Measurements from ENCODE around the gene CD226.
"Not testable (repeated sequence)": the region's sequence is repeated elsewhere in the genome, so short reads cannot be mapped to it uniquely, and the experiment has no call there.

CD226 gene

GRCh38 chr18:69947361-69948133, at the start of gene CD226:
Gene CD226 (minus strand): TSS chr18:69947873. CDS start chr18:69947406, 467 bp downstream.
- no peak for DNase-seq (ENCODE audit: low spot score)

GRCh38 chr18:69996951-69997798, 49.5 kb upstream of the CD226 start:
- no peak for DNase-seq (ENCODE audit: low spot score)

- no peak for DNase-seq (ENCODE audit: low spot score)
Measured at GRCh38 chr18:69996417-69996816, 48.7 kb upstream of the CD226 start.

- DNase-seq (ENCODE audit: low spot score) = no peak
Measured at GRCh38 chr18:69995774-69996173, 48.1 kb upstream of the CD226 start.

GRCh38 chr18:69992776-69993175, 45.1 kb upstream of the CD226 start:
- DNase-seq (ENCODE audit: low spot score) = no peak

- no peak for DNase-seq (ENCODE audit: low spot score)
Measured at GRCh38 chr18:69987870-69988269, 40.2 kb upstream of the CD226 start.

GRCh38 chr18:69985239-69985638, 37.6 kb upstream of the CD226 start:
- DNase-seq (ENCODE audit: low spot score) = no peak

GRCh38 chr18:69982417-69982816, 34.7 kb upstream of the CD226 start:
- DNase-seq (ENCODE audit: low spot score) = no peak

GRCh38 chr18:69981948-69982347, 34.3 kb upstream of the CD226 start:
- DNase-seq (ENCODE audit: low spot score) = no peak

GRCh38 chr18:69980982-69981804, 33.5 kb upstream of the CD226 start:
- no peak for DNase-seq (ENCODE audit: low spot score)

GRCh38 chr18:69980509-69980908, 32.8 kb upstream of the CD226 start:
- no peak for DNase-seq (ENCODE audit: low spot score)

GRCh38 chr18:69978732-69979715, 31.4 kb upstream of the CD226 start:
- DNase-seq (ENCODE audit: low spot score) = peak; percentile 68

- not testable (repeated sequence) for DNase-seq (ENCODE audit: low spot score)
Measured at GRCh38 chr18:69975294-69975693, 27.6 kb upstream of the CD226 start.

GRCh38 chr18:69974365-69974764, 26.7 kb upstream of the CD226 start:
- no peak for DNase-seq (ENCODE audit: low spot score)

- no peak for DNase-seq (ENCODE audit: low spot score)
Measured at GRCh38 chr18:69969491-69969890, 21.8 kb upstream of the CD226 start.

- no peak for DNase-seq (ENCODE audit: low spot score)
Measured at GRCh38 chr18:69968039-69968438, 20.4 kb upstream of the CD226 start.

GRCh38 chr18:69963196-69963595, 15.5 kb upstream of the CD226 start:
- DNase-seq (ENCODE audit: low spot score) = no peak

GRCh38 chr18:69961718-69962117, 14.0 kb upstream of the CD226 start:
- no peak for DNase-seq (ENCODE audit: low spot score)

GRCh38 chr18:69958422-69958821, 10.7 kb upstream of the CD226 start:
- DNase-seq (ENCODE audit: low spot score) = peak; percentile 76

GRCh38 chr18:69957747-69958146, 10.1 kb upstream of the CD226 start:
- DNase-seq (ENCODE audit: low spot score) = no peak

Data from activated CD4-positive, alpha-beta T cell treated with anti-CD3 and anti-CD28 coated beads, Interleukin-2, Interleukin-4, amounts not matched to agents 100 ng/mL and 50 ng/mL, durations not matched to agents 16 hours and 8 hours (primary cell).